Activated B cell treated with CpG ODN at 0.5 μM for 24 hours (primary cell): ENCODE measurements around the gene GHR. TPM values are rescaled to one million over a fixed set of nuclear protein-coding genes. Genes with fewer than 3 reads are reported as not detected.

Source experiments
- ATAC-seq: fragments of 200-7000 bp; cut with Tn5 transposase; one replicate; pipeline ENCODE4 v1.10.0; 2021; ENCODE audit warnings: low read depth, mild to moderate bottlenecking, moderate library complexity
- CTCF ChIA-PET: fragments of 350-600 bp; sonication (Branson Sonifier 250); formaldehyde crosslinking; loops from one replicate; lab custom pipeline; 2021; ENCODE audit warnings: antibody characterized with exemption; lab: Charles Lee
- POLR2A ChIA-PET: fragments of 350-600 bp; sonication (Branson Sonifier 250); formaldehyde crosslinking; loops from one replicate; lab custom pipeline; 2021; ENCODE audit warnings: antibody characterized with exemption; lab: Charles Lee
- DNase-seq: peaks from one replicate; pipeline ENCODE4 v3.0.0; 2022
- H3K27ac Mint-ChIP-seq: one replicate; pipeline ENCODE4 v1.8.0; 2020; ENCODE audit warnings: mixed read lengths
- H3K27me3 Mint-ChIP-seq: one replicate; pipeline ENCODE4 v1.8.0; 2021; ENCODE audit warnings: mixed read lengths
- H3K36me3 Mint-ChIP-seq: one replicate; pipeline ENCODE4 v1.8.0; 2021; ENCODE audit warnings: low read depth, mixed read lengths
- H3K4me1 Mint-ChIP-seq: one replicate; pipeline ENCODE4 v1.8.0; 2021; ENCODE audit warnings: mixed read lengths
- H3K4me3 Mint-ChIP-seq: one replicate; pipeline ENCODE4 v1.8.0; 2020; ENCODE audit warnings: mild to moderate bottlenecking, mixed read lengths
- H3K9me3 Mint-ChIP-seq: one replicate; pipeline ENCODE4 v1.8.0; 2020; ENCODE audit warnings: mixed read lengths
- CTCF ChIP-seq: fragments of 200-600 bp; IDR thresholded peaks from one replicate; pipeline ENCODE4 v1.8.0; 2022; ENCODE audit warnings: antibody characterized with exemption, mild to moderate bottlenecking
- intact Hi-C: fragments of 100-400 bp; cut with micrococcal nuclease; formaldehyde crosslinking; loops from one replicate; pipeline ENCODE4 v1.15.1; 2024
- total RNA-seq: library from RNA; stranded (reverse); gene quantifications from 2 replicates; pipeline ENCODE4 v1.2.3, GENCODE V29; 2022

GHR gene
- total RNA-seq, 1 donor from 2014 or later: not detected

DNA sequence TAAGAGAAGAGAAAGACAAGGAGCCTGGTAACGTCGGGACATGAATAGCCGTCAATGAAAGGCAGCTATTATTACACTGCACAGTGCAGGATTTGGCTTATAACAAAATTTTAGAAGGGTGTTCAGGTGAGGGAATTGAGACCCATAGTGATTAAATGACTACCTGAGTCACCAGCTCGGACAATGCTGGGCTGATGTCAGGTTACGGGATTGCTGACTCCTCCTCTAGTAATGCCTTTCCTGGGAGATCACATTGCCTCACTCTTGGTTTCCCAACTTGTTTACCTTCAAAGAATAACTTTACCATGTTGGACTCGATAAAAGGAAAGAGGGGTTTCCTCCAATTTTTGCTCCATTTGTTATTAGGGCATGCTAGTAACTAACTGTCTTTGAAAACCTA lies 132.6 kb downstream of the GHR start:
- POLR2A ChIA-PET: no interaction called here
- TF ChIP-seq CTCF: no peak
- Mint-ChIP-seq H3K4me1 (no peaks in the 10 kb centered on the region), H3K27ac (no peak overlapping the region), H3K27me3 (peaks cover 3% of the 10 kb centered on the region), H3K36me3 (no peaks in the 10 kb centered on the region), H3K9me3 (no peaks in the 10 kb centered on the region), H3K4me3 (no peak overlapping the region)
- CTCF ChIA-PET: no interaction called here
- intact Hi-C loops: no loop called here
- no peak for DNase-seq
- ATAC-seq: no peak

- Mint-ChIP-seq H3K27me3 (peaks cover 3% of the 10 kb centered on the region), H3K4me1 (no peaks in the 10 kb centered on the region), H3K27ac (no peak overlapping the region), H3K9me3 (no peaks in the 10 kb centered on the region), H3K36me3 (no peaks in the 10 kb centered on the region), H3K4me3 (no peak overlapping the region)
- ChIA-PET CTCF (no interaction called here), POLR2A (no interaction called here)
- intact Hi-C loops: no loop called here
- DNase-seq: no peak
- TF ChIP-seq CTCF: no peak
- ATAC-seq: no peak
Observed at GRCh38 chr5:42557689-42558088, 134.4 kb downstream of the GHR start.

GRCh38 chr5:42561656-42562055 lies 138.4 kb downstream of the GHR start:
- Mint-ChIP-seq H3K27ac (no peak overlapping the region), H3K4me1 (no peaks in the 10 kb centered on the region)
- intact Hi-C loops: no loop called here

DNA sequence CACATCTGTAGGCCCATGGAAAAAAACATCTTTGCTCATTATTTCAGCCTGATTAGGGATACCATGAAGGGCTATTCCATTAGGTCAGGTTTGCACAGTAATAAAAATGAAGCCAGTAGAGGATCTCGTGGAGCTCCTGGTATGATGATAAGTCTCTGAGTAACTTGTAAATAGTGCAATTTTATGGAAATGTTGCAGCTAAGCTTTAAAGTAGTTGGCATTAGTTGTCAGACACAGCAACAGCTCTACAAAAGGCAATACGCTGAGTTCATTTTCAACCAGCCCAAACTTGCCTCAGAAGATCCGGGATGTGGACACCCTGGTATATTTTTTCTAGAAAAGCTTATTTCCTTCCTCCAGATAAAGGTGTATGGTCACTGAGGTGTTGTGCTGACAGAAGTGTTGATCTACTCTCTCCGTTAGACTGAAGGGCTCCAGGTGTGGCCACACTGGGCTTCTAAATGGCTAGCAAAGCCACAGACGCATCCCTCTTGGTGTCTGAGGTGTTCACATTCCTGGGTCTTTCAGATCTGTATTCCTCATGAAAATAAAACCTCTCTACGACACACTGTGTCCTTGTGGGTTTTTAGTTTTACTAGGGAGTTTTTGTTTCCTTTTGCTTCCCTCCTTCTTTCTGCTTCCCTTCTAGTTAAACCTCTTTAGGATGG lies 141.6 kb downstream of the GHR start:
- Mint-ChIP-seq H3K27ac (no peak overlapping the region), H3K9me3 (no peaks in the 10 kb centered on the region), H3K27me3 (peaks cover 8% of the 10 kb centered on the region), H3K4me1 (no peaks in the 10 kb centered on the region), H3K4me3 (no peak overlapping the region), H3K36me3 (no peaks in the 10 kb centered on the region)
- intact Hi-C loops: no loop called here
- TF ChIP-seq CTCF: no peak
- ChIA-PET POLR2A (no interaction called here), CTCF (no interaction called here)
- DNase-seq: no peak
- ATAC-seq: no peak

More at GRCh38 chr5:42561656-42562055, 138.4 kb downstream of the GHR start:
- H3K36me3 Mint-ChIP-seq: no peaks in the 10 kb centered on the region
- peaks cover 5% of the 10 kb centered on the region for H3K27me3 Mint-ChIP-seq
- DNase-seq (no peak), ATAC-seq (no peak)
- no peaks in the 10 kb centered on the region for H3K9me3 Mint-ChIP-seq
- TF ChIP-seq CTCF: no peak
- POLR2A ChIA-PET: no interaction called here
- no peak overlapping the region for H3K4me3 Mint-ChIP-seq
- CTCF ChIA-PET: no interaction called here

GRCh38 chr5:42566652-42567295 lies 143.5 kb downstream of the GHR start:
- ATAC-seq (no peak), DNase-seq (no peak)
- intact Hi-C loops: no loop called here
- Mint-ChIP-seq H3K27me3 (peaks cover 5% of the 10 kb centered on the region), H3K9me3 (no peaks in the 10 kb centered on the region), H3K27ac (no peak overlapping the region), H3K4me3 (no peak overlapping the region), H3K36me3 (no peaks in the 10 kb centered on the region), H3K4me1 (no peaks in the 10 kb centered on the region)
- CTCF ChIA-PET: no interaction called here
- TF ChIP-seq CTCF: no peak
- POLR2A ChIA-PET: no interaction called here
